ENCODE data around the gene NOX1.

Gene NOX1

DNA sequence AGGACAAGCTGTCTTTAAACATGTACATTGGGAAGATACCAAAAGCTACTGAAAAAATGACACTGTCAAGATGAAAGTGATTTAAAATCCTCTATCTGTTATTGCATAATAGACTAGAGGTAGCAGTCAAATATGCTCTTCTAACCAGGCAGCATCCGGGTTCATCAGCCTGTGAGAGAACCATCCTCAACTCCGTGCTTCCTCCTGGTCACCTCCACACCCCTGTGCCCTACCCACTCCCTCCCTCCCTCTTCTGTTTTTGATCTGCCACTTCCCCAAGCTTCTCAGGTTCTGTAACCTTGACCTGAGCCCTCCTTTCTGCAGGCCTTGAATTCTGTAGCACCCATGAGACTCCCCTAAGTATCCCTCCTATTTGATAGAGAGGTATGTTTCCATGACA is 5.9 kb downstream of the NOX1 start:
- no peaks in the 10 kb centered on the region for H3K36me3 ChIP-seq
- H3K4me3 ChIP-seq (ENCODE audit: low read depth, low read length): no peak overlapping the region
- H3K27ac ChIP-seq: no peak overlapping the region
- H3K9me3 ChIP-seq (ENCODE audit: severe bottlenecking): no peaks in the 10 kb centered on the region
- TF ChIP-seq, protein P1, sequence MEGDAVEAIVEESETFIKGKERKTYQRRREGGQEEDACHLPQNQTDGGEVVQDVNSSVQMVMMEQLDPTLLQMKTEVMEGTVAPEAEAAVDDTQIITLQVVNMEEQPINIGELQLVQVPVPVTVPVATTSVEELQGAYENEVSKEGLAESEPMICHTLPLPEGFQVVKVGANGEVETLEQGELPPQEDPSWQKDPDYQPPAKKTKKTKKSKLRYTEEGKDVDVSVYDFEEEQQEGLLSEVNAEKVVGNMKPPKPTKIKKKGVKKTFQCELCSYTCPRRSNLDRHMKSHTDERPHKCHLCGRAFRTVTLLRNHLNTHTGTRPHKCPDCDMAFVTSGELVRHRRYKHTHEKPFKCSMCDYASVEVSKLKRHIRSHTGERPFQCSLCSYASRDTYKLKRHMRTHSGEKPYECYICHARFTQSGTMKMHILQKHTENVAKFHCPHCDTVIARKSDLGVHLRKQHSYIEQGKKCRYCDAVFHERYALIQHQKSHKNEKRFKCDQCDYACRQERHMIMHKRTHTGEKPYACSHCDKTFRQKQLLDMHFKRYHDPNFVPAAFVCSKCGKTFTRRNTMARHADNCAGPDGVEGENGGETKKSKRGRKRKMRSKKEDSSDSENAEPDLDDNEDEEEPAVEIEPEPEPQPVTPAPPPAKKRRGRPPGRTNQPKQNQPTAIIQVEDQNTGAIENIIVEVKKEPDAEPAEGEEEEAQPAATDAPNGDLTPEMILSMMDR (IDR thresholded peaks at IDR 0.05; ENCODE audit: low read depth, low read length): no peak
- H3K27me3 ChIP-seq (ENCODE audit: insufficient read depth, low read depth, severe bottlenecking): peaks cover 12% of the 10 kb centered on the region
- no peak for DNase-seq

DNA sequence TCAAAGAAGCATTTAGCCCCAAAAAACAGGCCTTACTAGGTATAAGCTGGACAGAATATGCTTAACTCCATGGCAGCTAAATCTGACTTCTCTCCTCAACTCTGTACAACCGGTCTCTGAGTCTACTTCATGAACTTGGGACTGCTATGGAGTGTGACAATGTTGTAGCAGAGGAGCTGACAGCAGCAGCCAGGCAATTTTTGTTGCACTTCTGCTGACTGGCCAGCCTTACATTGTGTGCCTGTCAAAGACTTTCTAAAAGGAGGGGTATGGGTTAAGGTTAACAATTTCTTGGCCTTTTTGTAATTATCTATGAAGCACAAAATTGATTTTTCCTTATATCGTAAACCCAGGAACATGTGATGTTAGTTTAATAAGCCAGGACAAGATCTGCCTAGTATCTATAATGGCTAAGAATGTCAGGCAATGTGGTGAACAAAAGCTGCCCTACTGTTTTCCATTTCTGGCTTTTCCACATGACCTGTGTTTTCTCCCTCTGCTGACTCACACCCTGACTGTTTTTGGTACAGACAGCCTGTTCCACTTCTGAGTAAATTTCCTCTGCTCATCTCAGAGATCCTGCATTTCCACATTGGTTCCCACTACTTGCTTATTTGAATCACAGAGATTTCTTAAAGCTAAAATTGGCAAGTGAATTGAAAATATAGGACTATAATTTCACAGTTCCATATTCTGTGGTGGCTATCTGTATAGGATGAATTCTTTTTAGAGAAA is 9.3 kb downstream of the NOX1 start:
- H3K36me3 ChIP-seq: no peaks in the 10 kb centered on the region
- no peak overlapping the region for H3K27ac ChIP-seq
- no peaks in the 10 kb centered on the region for H3K9me3 ChIP-seq (ENCODE audit: severe bottlenecking)
- no peak for DNase-seq
- no peak overlapping the region for H3K4me3 ChIP-seq (ENCODE audit: low read depth, low read length)
- peaks cover 2% of the 10 kb centered on the region for H3K27me3 ChIP-seq (ENCODE audit: insufficient read depth, low read depth, severe bottlenecking)
- TF ChIP-seq, protein P1 (IDR thresholded peaks at IDR 0.05; ENCODE audit: low read depth, low read length): no peak

DNA sequence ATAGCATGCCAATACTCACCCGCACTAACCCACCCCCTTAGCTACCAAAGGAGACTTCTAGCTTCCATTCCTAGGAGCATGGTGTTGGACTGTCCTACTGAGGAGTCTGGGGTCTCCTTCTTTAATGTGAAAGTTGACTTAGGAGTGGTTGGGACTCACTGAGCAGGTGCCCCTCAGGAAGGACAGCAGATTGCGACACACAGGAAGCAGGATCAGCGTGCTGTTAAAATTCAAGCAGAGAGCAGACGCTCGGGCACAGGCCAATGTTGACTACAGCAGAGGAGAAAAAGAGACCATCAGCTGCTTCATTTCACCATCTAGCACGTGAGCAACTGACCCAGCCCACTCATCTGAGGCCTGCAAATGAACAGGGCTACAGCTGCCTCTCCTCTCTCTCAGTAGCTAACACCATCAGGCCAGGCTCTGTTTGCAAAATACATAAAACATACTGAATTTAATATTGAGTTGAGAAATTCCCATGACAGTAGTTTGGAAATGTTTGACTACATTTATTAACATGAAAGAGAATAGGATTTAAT is 10.8 kb downstream of the NOX1 start:
- Histone ChIP-seq H3K27me3 (ENCODE audit: insufficient read depth, low read depth, severe bottlenecking) (peaks cover 2% of the 10 kb centered on the region), H3K27ac (no peak overlapping the region), H3K36me3 (no peaks in the 10 kb centered on the region), H3K9me3 (ENCODE audit: severe bottlenecking) (no peaks in the 10 kb centered on the region), H3K4me3 (ENCODE audit: low read depth, low read length) (no peak overlapping the region)
- no peak for DNase-seq
- TF ChIP-seq, protein P1 (IDR thresholded peaks at IDR 0.05; ENCODE audit: low read depth, low read length): no peak

DNA sequence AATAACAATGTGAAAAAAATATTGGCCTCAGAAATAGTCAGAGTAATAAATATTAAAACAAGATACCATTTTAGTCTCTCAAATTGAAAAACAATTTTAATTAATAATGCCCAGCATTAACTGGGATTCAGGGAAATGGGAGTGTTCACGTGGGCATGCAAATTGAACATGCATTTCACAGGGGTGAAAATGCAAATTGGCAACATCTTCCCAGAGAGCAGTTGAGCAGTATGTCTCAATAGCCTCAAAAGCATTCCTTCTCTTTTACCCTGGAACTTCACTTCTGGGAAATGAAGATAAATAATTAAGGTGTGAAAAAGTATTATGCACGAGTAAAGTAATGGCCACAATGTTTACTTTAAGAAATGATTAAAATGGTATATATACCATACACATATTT is 21.3 kb downstream of the NOX1 start:
- TF ChIP-seq, protein P1 (IDR thresholded peaks at IDR 0.05; ENCODE audit: low read depth, low read length): no peak
- H3K9me3 ChIP-seq (ENCODE audit: severe bottlenecking): no peaks in the 10 kb centered on the region
- H3K27ac ChIP-seq: no peak overlapping the region
- no peak overlapping the region for H3K4me3 ChIP-seq (ENCODE audit: low read depth, low read length)
- peaks cover 9% of the 10 kb centered on the region for H3K27me3 ChIP-seq (ENCODE audit: insufficient read depth, low read depth, severe bottlenecking)
- DNase-seq: no peak
- H3K36me3 ChIP-seq: no peaks in the 10 kb centered on the region

DNA sequence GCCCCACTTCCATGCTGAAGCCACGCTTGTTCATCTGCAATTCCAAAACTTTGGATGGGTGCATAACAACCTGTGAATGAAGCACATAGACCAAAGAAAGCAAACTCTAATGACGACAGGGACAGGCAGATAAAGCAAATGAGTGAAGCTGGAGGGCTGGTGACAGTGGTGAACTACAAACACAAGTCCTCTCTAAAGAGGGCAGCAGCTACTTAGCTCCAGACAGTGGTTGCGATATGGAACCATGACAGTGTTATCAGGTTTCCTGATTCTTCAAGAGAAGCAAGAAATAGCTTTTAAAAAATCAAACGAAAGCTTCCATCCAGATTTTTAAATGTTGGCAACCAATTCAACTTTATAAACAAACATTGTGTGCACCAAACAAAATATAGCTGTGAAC is 23.8 kb downstream of the NOX1 start:
- TF ChIP-seq, protein P1 (IDR thresholded peaks at IDR 0.05; ENCODE audit: low read depth, low read length): no peak
- Histone ChIP-seq H3K4me3 (ENCODE audit: low read depth, low read length) (no peak overlapping the region), H3K27ac (no peak overlapping the region), H3K36me3 (no peaks in the 10 kb centered on the region), H3K9me3 (ENCODE audit: severe bottlenecking) (no peaks in the 10 kb centered on the region), H3K27me3 (ENCODE audit: insufficient read depth, low read depth, severe bottlenecking) (peaks cover 9% of the 10 kb centered on the region)
- no peak for DNase-seq
